NB4 (cell line): ENCODE data around the gene PHF11.

Experiments
- DNase-seq: peaks from one replicate; pipeline ENCODE4 v3.0.0; 2010; ENCODE audit warnings: low read depth
- H3K4me3 ChIP-seq: one replicate; pipeline ENCODE4 v1.5.1; 2011; ENCODE audit warnings: mild to moderate bottlenecking, low read depth, low read length, moderate library complexity
- CTCF ChIP-seq: IDR thresholded peaks from one replicate; pipeline ENCODE4 v1.5.1; 2012; ENCODE audit warnings: low read depth, low read length
- MAX ChIP-seq: IDR thresholded peaks from 2 replicates; pipeline ENCODE4 v1.6.1; 2011; ENCODE audit warnings: low read depth, low read length
- MYC ChIP-seq: IDR thresholded peaks from 2 replicates; pipeline ENCODE4 v1.6.1; 2011; ENCODE audit warnings: low read depth, low read length
- POLR2A ChIP-seq: IDR thresholded peaks from 2 replicates; pipeline ENCODE4 v1.6.1; 2011; ENCODE audit warnings: mild to moderate bottlenecking; ENCODE audit not compliant: insufficient read length; ENCODE audit errors: extremely low read depth

Gene PHF11

DNA sequence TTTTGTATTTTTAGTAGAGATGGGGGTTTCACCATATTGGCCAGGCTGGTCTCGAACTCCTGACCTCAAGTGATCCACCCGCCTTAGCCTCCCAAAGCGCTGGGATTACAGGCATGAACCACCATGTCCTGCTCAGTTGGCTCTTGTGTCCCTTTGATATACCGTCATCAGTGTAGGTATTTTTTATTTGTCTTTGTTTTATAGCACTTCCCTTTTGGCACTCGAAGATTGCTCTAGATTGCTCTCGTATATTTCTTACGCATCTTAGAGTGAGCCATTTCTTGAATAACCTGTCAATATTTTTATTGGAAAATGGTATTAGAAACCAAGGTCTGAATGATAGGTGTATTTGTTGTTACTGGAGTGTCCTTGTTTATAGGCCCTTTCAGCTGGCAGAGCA lies 42.3 kb upstream of the PHF11 start:
- TF ChIP-seq POLR2A (no peak), MYC (no peak), CTCF (no peak), MAX (no peak)
- no peak for DNase-seq

GRCh38 chr13:49454388-49455006 lies 41.3 kb upstream of the PHF11 start:
- no peak for DNase-seq
- TF ChIP-seq MAX (no peak), CTCF (no peak), MYC (no peak), POLR2A (no peak)
- no peak overlapping the region for H3K4me3 ChIP-seq

More for the DNA sequence above, 42.3 kb upstream of the PHF11 start:
- H3K4me3 ChIP-seq = no peak overlapping the region

- TF ChIP-seq CTCF (no peak), MAX (no peak), MYC (no peak), POLR2A (no peak)
- no peak overlapping the region for H3K4me3 ChIP-seq
- DNase-seq = no peak
Measured at GRCh38 chr13:49455007-49455398, 40.8 kb upstream of the PHF11 start.

DNA sequence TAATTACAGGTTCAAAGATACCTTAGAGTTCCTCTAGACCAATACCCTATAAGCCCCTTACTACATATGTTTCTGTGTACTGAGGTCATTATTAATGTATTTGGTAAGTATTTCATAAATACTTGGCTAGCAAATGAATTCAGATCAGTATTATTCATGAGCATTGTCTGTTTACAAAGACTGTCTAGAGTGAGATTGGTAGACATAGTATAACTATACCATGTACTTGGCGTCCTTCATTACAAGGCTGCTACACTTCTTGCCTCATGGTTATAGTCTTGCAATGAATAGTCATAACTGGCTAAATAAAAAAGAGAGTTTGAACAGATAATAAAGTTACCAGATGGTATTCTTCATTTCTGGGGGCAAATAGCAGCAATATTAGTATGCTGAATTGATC lies 39.6 kb upstream of the PHF11 start:
- no peak for DNase-seq
- no peak for TF ChIP-seq POLR2A
- TF ChIP-seq MAX = no peak
- TF ChIP-seq MYC = no peak
- TF ChIP-seq CTCF = no peak

DNA sequence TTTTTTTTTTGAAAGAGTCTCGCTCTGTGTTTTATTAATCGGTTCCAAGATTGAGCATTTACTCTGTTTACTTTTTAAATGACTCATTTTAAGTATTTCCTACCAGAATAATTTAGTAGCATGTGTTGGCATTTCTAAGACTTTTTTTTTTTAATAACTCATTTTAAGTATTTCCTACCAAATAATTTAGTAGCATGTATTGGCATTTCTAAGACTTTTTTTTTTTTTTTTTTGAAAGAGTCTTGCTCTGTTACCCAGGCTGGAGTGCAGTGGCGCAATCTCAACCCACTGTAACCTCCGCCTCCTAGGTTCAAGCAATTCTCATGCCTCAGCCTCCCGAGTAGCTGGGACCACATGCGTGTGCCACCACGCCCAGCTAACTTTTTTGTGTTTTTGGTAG lies 38.5 kb upstream of the PHF11 start:
- DNase-seq = no peak
- no peak overlapping the region for H3K4me3 ChIP-seq
- TF ChIP-seq MAX = no peak
- no peak for TF ChIP-seq MYC
- TF ChIP-seq CTCF = no peak
- no peak for TF ChIP-seq POLR2A

More for the DNA sequence above, 39.6 kb upstream of the PHF11 start:
- no peak overlapping the region for H3K4me3 ChIP-seq
